Measurements from ENCODE around the gene ACKR4. TPM values are rescaled to one million over a fixed set of nuclear protein-coding genes. Genes with fewer than 3 reads are reported as not detected.

ACKR4 gene
- total and polyA plus RNA-seq, 2 experiments from 2014 or later = 0.26 TPM; not detected in 1

GRCh38 chr3:132595014-132595413, 2.1 kb upstream of the ACKR4 start:
- H3K27ac Mint-ChIP-seq = no peak overlapping the region; the same call in 1 of the 2 replicates
- no peaks in the 10 kb centered on the region for H3K9me3 Mint-ChIP-seq
- peaks cover 3% of the 10 kb centered on the region for H3K27me3 Mint-ChIP-seq (ENCODE audit: insufficient read depth, low read depth, poor library complexity)
- no peaks in the 10 kb centered on the region for H3K36me3 Mint-ChIP-seq (ENCODE audit: low read depth)
- ATAC-seq (peak; percentile 77), DNase-seq (ENCODE audit: low spot score) (peak; percentile 55)
- Histone ChIP-seq H3K4me2 (no peak overlapping the region), H3K27me3 (ENCODE audit: insufficient read depth) (no peaks in the 10 kb centered on the region), H3K27ac (ENCODE audit: low read depth) (no peak overlapping the region), H3F3A (replicated peaks; ENCODE audit: low read depth) (no peaks in the 10 kb centered on the region), H3K79me2 (replicated peaks; ENCODE audit: insufficient read depth) (no peaks in the 10 kb centered on the region), H3K4me1 (ENCODE audit: insufficient read depth) (no peaks in the 10 kb centered on the region; the same call in 1 of the 2 replicates), H4K20me1 (replicated peaks; ENCODE audit: insufficient read depth) (no peaks in the 10 kb centered on the region), H3K9me2 (ENCODE audit: insufficient read depth) (no peaks in the 10 kb centered on the region), H3K4me3 (no peak overlapping the region), H2AFZ (no peak overlapping the region), H3K36me3 (ENCODE audit: insufficient read depth) (no peaks in the 10 kb centered on the region)
- H3K4me3 Mint-ChIP-seq = no peak overlapping the region
- peaks cover 6% of the 10 kb centered on the region; the same call in 2 of the 3 replicates for H3K4me1 Mint-ChIP-seq
- TF ChIP-seq POLR2AphosphoS5 (IDR thresholded peaks at IDR 0.05; ENCODE audit: low read depth) = no peak
- TF ChIP-seq NANOG (IDR thresholded peaks at IDR 0.05; ENCODE audit: borderline replicate concordance) = no peak
- TF ChIP-seq STAT1 (IDR thresholded peaks at IDR 0.05; ENCODE audit: unreplicated experiment) = no peak
- TF ChIP-seq JUNB (IDR thresholded peaks at IDR 0.05; ENCODE audit: unreplicated experiment) = no peak
- no peak for TF ChIP-seq CTCF (conservative IDR thresholded peaks at IDR 0.05; ENCODE audit: low read depth in 2 of 2)
- TF ChIP-seq ZNF462 (CRISPR knock-in tag; IDR thresholded peaks at IDR 0.05) = no peak
- no peak for TF ChIP-seq EZH2phosphoT487 (IDR thresholded peaks at IDR 0.05; ENCODE audit: unreplicated experiment)
- no peak for TF ChIP-seq EZH2 (IDR thresholded peaks at IDR 0.05; ENCODE audit: low read depth, unreplicated experiment)
- TF ChIP-seq CREB1 (CRISPR knock-in tag; IDR thresholded peaks at IDR 0.05; ENCODE audit: low read depth) = no peak
- no peak for TF ChIP-seq REST (IDR thresholded peaks at IDR 0.05; ENCODE audit: unreplicated experiment)
- no peak for TF ChIP-seq ZNF331 (CRISPR knock-in tag; IDR thresholded peaks at IDR 0.05; ENCODE audit: low read depth)
- TF ChIP-seq ZNF114 (CRISPR knock-in tag; IDR thresholded peaks at IDR 0.05) = no peak
- TF ChIP-seq ETS1 (IDR thresholded peaks at IDR 0.05) = no peak
